ENCODE results near the gene SERPINA12. TPM values are rescaled to one million over a fixed set of nuclear protein-coding genes. Genes with fewer than 3 reads are reported as not detected.
"Not testable (repeated sequence)": the region's sequence is repeated elsewhere in the genome, so short reads cannot be mapped to it uniquely, and the experiment has no call there.

SERPINA12 gene
- polyA plus RNA-seq, 2 donors, result not detected

DNA sequence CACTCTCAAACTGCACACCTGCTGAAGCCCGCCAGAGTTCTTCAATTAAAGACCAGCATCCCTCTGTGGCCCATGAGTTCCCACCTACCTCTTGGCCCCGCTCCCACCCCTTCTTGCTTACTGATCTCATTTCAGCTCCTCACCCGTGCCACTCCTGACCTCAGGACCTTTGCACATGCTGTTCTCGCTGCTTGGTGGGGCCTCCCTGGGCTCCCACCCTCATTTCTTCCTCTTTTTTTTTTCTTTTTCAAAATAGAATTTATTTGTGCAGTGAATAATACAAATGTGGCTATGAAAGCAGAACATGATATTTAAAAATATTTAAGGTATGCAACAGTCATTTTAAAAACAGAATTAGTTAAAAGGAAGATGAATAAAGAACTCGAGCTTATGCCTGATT lies 24.8 kb downstream of the SERPINA12 start:
- Histone ChIP-seq H3K4me3 (ENCODE audit: low read depth in 1 of 2, low read length in 2 of 2) (no peak overlapping the region), H3K27ac (ENCODE audit: low read depth in 2 of 2, low read length in 1 of 2) (no peak overlapping the region), H3K9me3 (ENCODE audit: control insufficient read depth in 2 of 2, insufficient read depth in 1 of 2, low read depth in 1 of 2, low read length in 1 of 2) (no peaks in the 10 kb centered on the region), H3K4me1 (ENCODE audit: control insufficient read depth in 2 of 2, insufficient read depth in 2 of 2, low read length in 1 of 2) (peaks cover 0 to 3% of the 10 kb centered on the region in 2 donors), H3K27me3 (ENCODE audit: control insufficient read depth in 1 of 2, insufficient read depth in 2 of 2, low read length in 2 of 2) (no peaks in the 10 kb centered on the region), H3K36me3 (ENCODE audit: control insufficient read depth in 2 of 2, insufficient read depth in 2 of 2, low read length in 1 of 2) (no peaks in the 10 kb centered on the region)
- WGBS, 2 donors, result 79 to 83% methylated on average over 5 of the region's 5 CpGs

DNA sequence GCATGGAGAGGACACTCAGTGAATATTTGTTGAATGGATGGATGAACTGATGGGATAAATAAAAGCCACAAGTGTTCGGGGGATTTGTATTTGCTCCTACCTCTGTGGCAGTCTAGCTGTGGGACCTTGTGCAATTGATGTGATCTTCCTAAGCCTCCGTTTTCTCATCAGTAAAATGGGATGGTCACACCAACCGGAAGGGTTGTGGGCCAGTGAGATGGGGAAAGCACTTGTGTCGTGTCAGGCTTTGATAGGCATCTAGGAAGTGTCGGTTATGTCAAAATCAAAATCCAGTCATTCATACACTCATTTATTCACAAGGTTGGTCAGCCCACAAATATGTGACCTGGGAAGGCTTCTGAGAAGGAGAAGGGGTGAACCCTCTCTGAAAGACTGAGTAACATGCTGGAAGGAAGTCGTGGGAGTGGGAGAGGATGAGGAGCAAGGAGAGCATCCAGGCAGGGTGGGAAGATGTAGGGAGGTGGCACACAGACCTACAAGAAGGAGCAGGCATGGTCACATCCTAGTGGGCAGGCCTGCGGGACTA lies 25.5 kb downstream of the SERPINA12 start:
- H3K4me1 ChIP-seq (ENCODE audit: control insufficient read depth in 2 of 2, insufficient read depth in 2 of 2, low read length in 1 of 2), result peaks cover 0 to 3% of the 10 kb centered on the region in 2 donors
- H3K36me3 ChIP-seq (ENCODE audit: control insufficient read depth in 2 of 2, insufficient read depth in 2 of 2, low read length in 1 of 2), result no peaks in the 10 kb centered on the region
- no peak overlapping the region for H3K4me3 ChIP-seq (ENCODE audit: low read depth in 1 of 2, low read length in 2 of 2)
- no peaks in the 10 kb centered on the region for H3K27me3 ChIP-seq (ENCODE audit: control insufficient read depth in 1 of 2, insufficient read depth in 2 of 2, low read length in 2 of 2)
- peaks cover 0 to 3% of the 10 kb centered on the region in 2 donors for H3K9me3 ChIP-seq (ENCODE audit: control insufficient read depth in 2 of 2, insufficient read depth in 1 of 2, low read depth in 1 of 2, low read length in 1 of 2)
- 75 to 86% methylated on average over 7 of the region's 7 CpGs for WGBS, 2 donors
- H3K27ac ChIP-seq (ENCODE audit: low read depth in 2 of 2, low read length in 1 of 2), result no peak overlapping the region

- Histone ChIP-seq H3K9me3 (ENCODE audit: control insufficient read depth in 2 of 2, insufficient read depth in 1 of 2, low read depth in 1 of 2, low read length in 1 of 2) (peaks cover 0 to 5% of the 10 kb centered on the region in 2 donors), H3K4me3 (ENCODE audit: low read depth in 1 of 2, low read length in 2 of 2) (no peak overlapping the region), H3K36me3 (ENCODE audit: control insufficient read depth in 2 of 2, insufficient read depth in 2 of 2, low read length in 1 of 2) (no peaks in the 10 kb centered on the region), H3K27me3 (ENCODE audit: control insufficient read depth in 1 of 2, insufficient read depth in 2 of 2, low read length in 2 of 2) (no peaks in the 10 kb centered on the region), H3K27ac (ENCODE audit: low read depth in 2 of 2, low read length in 1 of 2) (no peak overlapping the region), H3K4me1 (ENCODE audit: control insufficient read depth in 2 of 2, insufficient read depth in 2 of 2, low read length in 1 of 2) (peaks cover 0 to 3% of the 10 kb centered on the region in 2 donors)
- 86 to 92% methylated on average over 10 of the region's 10 CpGs for WGBS, 2 donors
These were observed 26.2 kb downstream of the SERPINA12 start for GRCh38 chr14:94483071-94483451.

DNA sequence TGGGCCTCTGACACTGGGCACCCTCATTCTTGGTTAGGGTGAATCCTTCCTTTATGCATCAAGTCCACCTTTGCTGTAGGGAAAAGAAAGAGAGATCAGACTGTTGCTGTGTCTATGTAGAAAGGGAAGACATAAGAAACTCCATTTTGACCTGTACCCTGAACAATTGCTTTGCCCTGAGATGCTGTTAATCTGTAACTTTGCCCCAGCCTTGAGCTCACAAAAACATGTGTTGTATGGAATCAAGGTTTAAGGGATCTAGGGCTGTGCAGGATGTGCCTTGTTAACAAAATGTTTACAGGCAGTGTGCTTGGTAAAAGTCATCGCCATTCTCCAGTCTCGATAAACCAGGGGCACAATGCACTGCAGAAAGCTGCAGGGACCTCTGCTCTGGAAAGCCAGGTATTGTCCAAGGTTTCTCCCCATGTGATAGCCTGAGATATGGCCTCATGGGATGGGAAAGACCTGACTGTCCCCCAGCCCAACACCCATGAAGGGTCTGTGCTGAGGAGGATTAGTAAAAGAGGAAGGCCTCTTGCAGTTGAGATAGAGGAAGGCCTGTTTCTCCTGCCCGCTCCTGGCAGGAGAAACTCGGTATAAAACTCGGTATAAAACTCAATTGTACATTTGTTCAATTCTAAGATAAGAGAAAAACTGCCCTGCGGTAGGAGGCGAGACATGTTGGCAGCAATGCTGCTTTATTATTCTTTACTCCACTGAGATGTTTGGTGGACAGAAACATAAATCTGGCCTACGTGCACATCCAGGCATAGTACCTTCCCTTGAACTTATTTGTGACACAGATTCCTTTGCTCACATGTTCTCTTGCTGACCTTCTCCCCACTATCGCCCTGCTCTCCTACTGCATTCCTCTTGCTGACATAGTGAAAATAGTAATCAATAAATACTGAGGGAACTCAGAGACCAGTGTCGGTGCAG lies 26.9 kb downstream of the SERPINA12 start:
- H3K9me3 ChIP-seq (ENCODE audit: control insufficient read depth in 2 of 2, insufficient read depth in 1 of 2, low read depth in 1 of 2, low read length in 1 of 2); H3K4me1 ChIP-seq (ENCODE audit: control insufficient read depth in 2 of 2, insufficient read depth in 2 of 2, low read length in 1 of 2); H3K4me3 ChIP-seq (ENCODE audit: low read depth in 1 of 2, low read length in 2 of 2); H3K27me3 ChIP-seq (ENCODE audit: control insufficient read depth in 1 of 2, insufficient read depth in 2 of 2, low read length in 2 of 2); H3K36me3 ChIP-seq (ENCODE audit: control insufficient read depth in 2 of 2, insufficient read depth in 2 of 2, low read length in 1 of 2); H3K27ac ChIP-seq (ENCODE audit: low read depth in 2 of 2, low read length in 1 of 2): not testable (repeated sequence)
- 79 to 90% methylated on average over 10 of the region's 10 CpGs for WGBS, 2 donors

GRCh38 chr14:94481468-94482131 lies 27.7 kb downstream of the SERPINA12 start:
- Histone ChIP-seq H3K27ac (ENCODE audit: low read depth in 2 of 2, low read length in 1 of 2) (no peak overlapping the region), H3K4me3 (ENCODE audit: low read depth in 1 of 2, low read length in 2 of 2) (no peak overlapping the region), H3K27me3 (ENCODE audit: control insufficient read depth in 1 of 2, insufficient read depth in 2 of 2, low read length in 2 of 2) (no peaks in the 10 kb centered on the region), H3K9me3 (ENCODE audit: control insufficient read depth in 2 of 2, insufficient read depth in 1 of 2, low read depth in 1 of 2, low read length in 1 of 2) (peaks cover 0 to 5% of the 10 kb centered on the region in 2 donors), H3K4me1 (ENCODE audit: control insufficient read depth in 2 of 2, insufficient read depth in 2 of 2, low read length in 1 of 2) (peaks cover 0 to 3% of the 10 kb centered on the region in 2 donors), H3K36me3 (ENCODE audit: control insufficient read depth in 2 of 2, insufficient read depth in 2 of 2, low read length in 1 of 2) (no peaks in the 10 kb centered on the region)
- 43 to 61% methylated on average over 5 of the region's 5 CpGs for WGBS, 2 donors

DNA sequence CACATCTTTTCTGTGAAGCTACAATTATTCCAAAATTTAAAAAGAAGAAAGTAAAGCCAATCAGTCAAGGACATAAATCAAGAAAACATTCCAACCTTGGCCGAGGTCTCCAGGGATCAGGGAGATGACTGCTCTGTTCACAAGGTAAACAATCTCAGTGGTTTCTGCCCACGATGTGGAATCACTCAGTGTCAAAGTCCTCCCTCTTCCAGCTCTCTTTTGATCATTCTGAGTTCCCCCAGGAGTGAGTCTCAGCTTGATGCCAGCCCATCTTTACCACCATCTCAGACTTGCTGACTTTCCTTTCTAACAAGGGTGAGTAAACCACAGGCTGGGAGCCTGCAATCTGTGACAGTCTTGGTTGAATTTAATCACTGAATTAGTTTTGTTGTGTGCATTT lies 28.5 kb downstream of the SERPINA12 start:
- WGBS, 2 donors, result 11 to 19% methylated on average over 2 of the region's 2 CpGs
- Histone ChIP-seq H3K27ac (ENCODE audit: low read depth in 2 of 2, low read length in 1 of 2) (no peak overlapping the region), H3K9me3 (ENCODE audit: control insufficient read depth in 2 of 2, insufficient read depth in 1 of 2, low read depth in 1 of 2, low read length in 1 of 2) (peaks cover 0 to 5% of the 10 kb centered on the region in 2 donors), H3K27me3 (ENCODE audit: control insufficient read depth in 1 of 2, insufficient read depth in 2 of 2, low read length in 2 of 2) (no peaks in the 10 kb centered on the region), H3K4me1 (ENCODE audit: control insufficient read depth in 2 of 2, insufficient read depth in 2 of 2, low read length in 1 of 2) (no peaks in the 10 kb centered on the region), H3K4me3 (ENCODE audit: low read depth in 1 of 2, low read length in 2 of 2) (no peak overlapping the region), H3K36me3 (ENCODE audit: control insufficient read depth in 2 of 2, insufficient read depth in 2 of 2, low read length in 1 of 2) (no peaks in the 10 kb centered on the region)

DNA sequence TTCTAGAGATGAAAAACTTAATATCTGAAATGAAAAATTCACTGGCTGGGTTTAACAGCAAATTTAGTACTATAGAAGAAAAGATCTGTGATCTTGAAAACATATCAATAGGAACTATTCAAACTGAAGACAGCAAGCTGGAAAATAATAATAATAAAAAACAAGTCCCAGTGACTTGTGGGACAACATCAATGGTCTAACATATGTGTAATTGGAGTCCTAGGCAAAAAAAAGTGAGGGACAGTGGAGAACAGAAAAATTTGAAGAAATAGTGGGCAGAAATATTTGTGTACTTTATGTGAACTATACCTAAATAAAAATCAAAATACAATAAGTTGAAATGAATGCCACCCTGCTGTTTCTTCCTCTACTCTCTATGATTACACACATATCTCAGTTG lies 30.8 kb downstream of the SERPINA12 start:
- Histone ChIP-seq H3K4me3 (ENCODE audit: low read depth in 1 of 2, low read length in 2 of 2) (no peak overlapping the region), H3K4me1 (ENCODE audit: control insufficient read depth in 2 of 2, insufficient read depth in 2 of 2, low read length in 1 of 2) (no peaks in the 10 kb centered on the region), H3K27ac (ENCODE audit: low read depth in 2 of 2, low read length in 1 of 2) (no peak overlapping the region), H3K27me3 (ENCODE audit: control insufficient read depth in 1 of 2, insufficient read depth in 2 of 2, low read length in 2 of 2) (no peaks in the 10 kb centered on the region), H3K9me3 (ENCODE audit: control insufficient read depth in 2 of 2, insufficient read depth in 1 of 2, low read depth in 1 of 2, low read length in 1 of 2) (peaks cover 0 to 5% of the 10 kb centered on the region in 2 donors), H3K36me3 (ENCODE audit: control insufficient read depth in 2 of 2, insufficient read depth in 2 of 2, low read length in 1 of 2) (no peaks in the 10 kb centered on the region)

- 48 to 75% methylated on average over 2 of the region's 2 CpGs for WGBS, 2 donors
- H3K36me3 ChIP-seq (ENCODE audit: control insufficient read depth in 2 of 2, insufficient read depth in 2 of 2, low read length in 1 of 2), result no peaks in the 10 kb centered on the region
These were observed 33.2 kb downstream of the SERPINA12 start, which contains the start of gene SERPINA9 for GRCh38 chr14:94476023-94476422. TSS of gene SERPINA9 (minus strand) at chr14:94476197. CDS start at chr14:94469840, 6,357 bp downstream.

GRCh38 chr14:94474581-94475031 lies 34.7 kb downstream of the SERPINA12 start:
- H3K27ac ChIP-seq (ENCODE audit: low read depth in 2 of 2, low read length in 1 of 2), result no peak overlapping the region
- WGBS, 2 donors, result 72 to 83% methylated on average over 7 of the region's 7 CpGs
- no peak overlapping the region for H3K4me3 ChIP-seq (ENCODE audit: low read depth in 1 of 2, low read length in 2 of 2)
- peaks cover 0 to 5% of the 10 kb centered on the region in 2 donors for H3K9me3 ChIP-seq (ENCODE audit: control insufficient read depth in 2 of 2, insufficient read depth in 1 of 2, low read depth in 1 of 2, low read length in 1 of 2)
- no peaks in the 10 kb centered on the region for H3K4me1 ChIP-seq (ENCODE audit: control insufficient read depth in 2 of 2, insufficient read depth in 2 of 2, low read length in 1 of 2)
- no peaks in the 10 kb centered on the region for H3K27me3 ChIP-seq (ENCODE audit: control insufficient read depth in 1 of 2, insufficient read depth in 2 of 2, low read length in 2 of 2)
- H3K36me3 ChIP-seq (ENCODE audit: control insufficient read depth in 2 of 2, insufficient read depth in 2 of 2, low read length in 1 of 2), result no peaks in the 10 kb centered on the region

More at GRCh38 chr14:94476023-94476422, 33.2 kb downstream of the SERPINA12 start, which contains the start of gene SERPINA9:
- Histone ChIP-seq H3K27ac (ENCODE audit: low read depth in 2 of 2, low read length in 1 of 2) (no peak within 1 kb of the TSS), H3K27me3 (ENCODE audit: control insufficient read depth in 1 of 2, insufficient read depth in 2 of 2, low read length in 2 of 2) (no peaks in the 10 kb centered on the region), H3K4me3 (ENCODE audit: low read depth in 1 of 2, low read length in 2 of 2) (no peak within 1 kb of the TSS), H3K4me1 (ENCODE audit: control insufficient read depth in 2 of 2, insufficient read depth in 2 of 2, low read length in 1 of 2) (no peaks in the 10 kb centered on the region), H3K9me3 (ENCODE audit: control insufficient read depth in 2 of 2, insufficient read depth in 1 of 2, low read depth in 1 of 2, low read length in 1 of 2) (peaks cover 0 to 5% of the 10 kb centered on the region in 2 donors)

All from esophagus (tissue), 2 donors.